Midbrain (tissue), 1 donor: Measurements from ENCODE around the gene ERBB3.

Source experiments
- DNase-seq: peaks from one replicate; lab custom pipeline; 2025; lab: John Stamatoyannopoulos, UW

ERBB3 gene

GRCh38 chr12:56137853-56138571 is 58.0 kb downstream of the ERBB3 start:
- DNase-seq: no peak

GRCh38 chr12:56141946-56142784 is 62.2 kb downstream of the ERBB3 start:
- DNase-seq: no peak

GRCh38 chr12:56143217-56143616 is 63.3 kb downstream of the ERBB3 start:
- DNase-seq: no peak

GRCh38 chr12:56143870-56144269 is 63.9 kb downstream of the ERBB3 start:
- DNase-seq: no peak

GRCh38 chr12:56145217-56145616 is 65.3 kb downstream of the ERBB3 start:
- no peak for DNase-seq

- DNase-seq: no peak
Measured at GRCh38 chr12:56146492-56147460, 66.8 kb downstream of the ERBB3 start.

- no peak for DNase-seq
Measured at GRCh38 chr12:56150563-56150962, 70.6 kb downstream of the ERBB3 start.

- no peak for DNase-seq
Measured at GRCh38 chr12:56151672-56152131, 71.7 kb downstream of the ERBB3 start.

- DNase-seq: peak; percentile 93
Measured at GRCh38 chr12:56152132-56152755, 72.3 kb downstream of the ERBB3 start, which contains the start of gene MYL6B. Gene MYL6B, plus strand, starts transcription at chr12:56152587. Its CDS starts 1,332 bp downstream, at chr12:56153919.
